Activated CD8-positive, alpha-beta memory T cell treated with anti-CD3 and anti-CD28 coated beads for 36 hours (primary cell): ENCODE results near the gene DIAPH2. TPM values are rescaled to one million over a fixed set of nuclear protein-coding genes. Genes with fewer than 3 reads are reported as not detected.
"Not testable (repeated sequence)": the region's sequence is repeated elsewhere in the genome, so short reads cannot be mapped to it uniquely, and the experiment has no call there.

ENCODE experiments used
- CTCF ChIA-PET: fragments of 350-600 bp; sonication (Branson Sonifier 250); formaldehyde crosslinking; loops from one replicate; lab custom pipeline; 2021; ENCODE audit warnings: antibody characterized with exemption; lab: Charles Lee
- POLR2A ChIA-PET: fragments of 350-600 bp; sonication (Branson Sonifier 250); formaldehyde crosslinking; loops from one replicate; lab custom pipeline; 2021; ENCODE audit warnings: antibody characterized with exemption; lab: Charles Lee
- total RNA-seq, 2 experiments: library from RNA; stranded (reverse); gene quantifications; one replicate each; pipeline ENCODE4 v1.2.3, GENCODE V29; 2021

DIAPH2 gene
- total RNA-seq, 2 experiments from 2014 or later, result 6.1 to 6.6 TPM

DNA sequence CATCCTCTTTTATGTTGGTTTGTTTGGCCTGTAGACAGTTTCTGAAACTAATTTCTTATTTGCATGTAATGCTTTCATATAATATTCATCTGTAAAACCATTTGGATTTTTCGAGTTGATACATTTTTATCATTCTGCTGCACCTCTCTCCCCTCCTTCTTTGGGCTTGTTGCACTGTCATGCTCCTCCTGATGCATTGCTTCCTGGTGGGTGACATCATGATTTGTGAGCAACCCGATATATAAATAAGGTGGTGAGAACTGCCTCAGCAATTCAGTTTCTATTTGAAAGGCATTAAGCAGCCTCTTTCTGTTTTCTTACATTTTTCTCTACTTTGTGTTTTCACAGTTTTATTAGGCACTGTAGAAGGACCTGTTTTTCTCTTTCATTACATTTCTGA is 714.8 kb downstream of the DIAPH2 start:
- ChIA-PET POLR2A (no interaction called here), CTCF (no interaction called here)

DNA sequence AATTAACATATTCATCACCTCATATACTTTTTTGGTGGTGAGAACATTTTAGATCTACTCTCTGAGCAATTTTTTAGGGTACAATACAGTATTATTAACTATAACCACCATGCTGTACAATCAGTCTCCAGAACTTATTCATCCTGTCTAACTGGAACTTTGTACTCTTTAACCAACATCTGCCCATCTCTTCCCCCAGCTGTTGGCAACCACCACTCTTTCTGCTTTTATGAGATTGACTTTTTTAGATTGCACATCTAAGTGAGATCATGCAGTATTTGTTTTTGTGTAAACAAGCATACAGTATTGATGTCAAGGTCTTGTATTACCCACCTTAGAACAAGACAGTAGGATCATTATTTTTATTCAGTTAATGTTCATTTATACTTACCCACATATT is 715.9 kb downstream of the DIAPH2 start:
- POLR2A ChIA-PET, result no interaction called here
- CTCF ChIA-PET, result no interaction called here

DNA sequence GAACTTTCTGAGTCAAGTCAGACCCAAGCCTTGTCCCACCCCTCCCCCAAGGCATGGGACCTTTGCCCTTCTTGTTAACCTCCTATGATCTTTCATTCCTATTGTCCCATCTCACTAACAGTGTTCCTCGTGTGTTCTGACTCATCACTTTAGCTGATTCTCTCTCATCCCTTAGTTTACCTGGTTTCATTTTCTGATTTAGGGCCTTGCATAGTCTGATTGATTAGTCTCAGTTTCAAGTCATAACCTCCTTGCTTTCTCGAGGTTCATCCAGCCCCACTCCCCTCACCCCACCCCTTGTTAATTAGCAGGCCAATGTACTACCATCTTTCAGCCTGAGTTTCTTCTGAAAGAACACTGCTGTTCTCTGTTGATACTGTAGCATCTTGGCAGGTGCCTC is 716.5 kb downstream of the DIAPH2 start:
- CTCF ChIA-PET, result no interaction called here
- POLR2A ChIA-PET, result no interaction called here

DNA sequence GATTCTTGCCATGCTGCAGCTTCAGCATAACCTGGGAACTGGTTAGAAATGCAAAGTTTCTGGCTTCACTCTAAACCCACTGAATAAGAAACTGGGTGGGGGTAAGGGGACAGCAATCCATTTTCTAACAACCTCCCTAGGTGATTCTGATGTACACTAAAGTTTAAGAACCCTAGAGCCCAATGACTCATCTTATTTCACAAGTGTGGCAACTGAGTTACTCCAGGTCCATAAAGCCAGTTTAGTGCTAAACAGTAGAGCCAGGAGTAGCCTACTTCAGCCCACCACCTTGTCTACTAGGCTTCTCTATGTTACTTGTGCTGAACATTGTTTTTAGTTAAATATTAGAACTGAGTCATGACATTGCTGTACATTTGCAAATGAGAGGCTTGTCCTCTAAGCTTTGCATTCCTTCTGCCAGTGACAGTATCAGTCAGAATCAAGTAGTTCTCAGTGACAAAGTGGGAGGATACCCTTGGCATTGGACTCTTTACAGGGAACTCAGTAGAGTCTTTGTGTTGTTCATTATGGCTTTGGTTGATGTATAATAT is 717.0 kb downstream of the DIAPH2 start:
- POLR2A ChIA-PET, result no interaction called here
- CTCF ChIA-PET, result no interaction called here

DNA sequence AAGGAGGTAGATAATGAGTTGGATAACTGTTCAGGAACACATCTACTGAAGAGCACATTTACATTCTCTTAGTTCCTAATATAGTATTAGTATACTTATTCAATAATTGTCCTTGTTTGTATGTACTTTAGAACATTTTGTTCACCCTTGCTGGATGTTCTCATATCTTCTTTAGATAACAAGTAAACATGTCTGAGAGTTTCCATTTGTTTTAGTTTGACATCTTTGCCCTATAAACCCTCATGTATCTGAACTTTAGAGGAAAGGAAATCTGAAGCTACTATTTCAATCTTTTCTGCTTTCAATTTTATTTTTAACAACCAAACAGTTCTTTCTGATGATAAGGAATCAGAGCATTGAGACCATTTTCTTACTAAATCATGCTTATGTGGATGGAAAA is 717.7 kb downstream of the DIAPH2 start:
- CTCF ChIA-PET, result no interaction called here
- POLR2A ChIA-PET, result no interaction called here

DNA sequence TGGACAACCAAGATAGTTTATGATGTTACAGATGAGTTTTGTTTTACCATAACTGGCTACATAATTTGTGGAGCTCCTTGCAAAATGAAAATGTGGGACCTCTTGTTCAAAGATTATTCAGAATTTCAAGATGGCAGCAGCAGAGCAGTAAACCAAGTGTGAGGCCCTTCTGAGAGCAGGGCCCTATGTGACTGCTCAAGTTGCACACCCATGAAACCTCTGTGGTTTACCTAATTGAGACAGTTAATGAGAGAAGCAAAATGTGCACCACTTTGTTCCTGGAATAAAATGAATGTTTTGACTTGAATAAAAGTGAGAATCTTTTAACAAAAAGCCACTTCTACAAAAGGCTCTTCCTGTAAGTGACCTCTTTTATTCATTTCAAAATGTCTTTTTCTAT is 718.3 kb downstream of the DIAPH2 start:
- ChIA-PET CTCF (no interaction called here), POLR2A (no interaction called here)

GRCh38 chrX:97405031-97405660 is 720.5 kb downstream of the DIAPH2 start:
- POLR2A ChIA-PET, result no interaction called here
- CTCF ChIA-PET, result no interaction called here

DNA sequence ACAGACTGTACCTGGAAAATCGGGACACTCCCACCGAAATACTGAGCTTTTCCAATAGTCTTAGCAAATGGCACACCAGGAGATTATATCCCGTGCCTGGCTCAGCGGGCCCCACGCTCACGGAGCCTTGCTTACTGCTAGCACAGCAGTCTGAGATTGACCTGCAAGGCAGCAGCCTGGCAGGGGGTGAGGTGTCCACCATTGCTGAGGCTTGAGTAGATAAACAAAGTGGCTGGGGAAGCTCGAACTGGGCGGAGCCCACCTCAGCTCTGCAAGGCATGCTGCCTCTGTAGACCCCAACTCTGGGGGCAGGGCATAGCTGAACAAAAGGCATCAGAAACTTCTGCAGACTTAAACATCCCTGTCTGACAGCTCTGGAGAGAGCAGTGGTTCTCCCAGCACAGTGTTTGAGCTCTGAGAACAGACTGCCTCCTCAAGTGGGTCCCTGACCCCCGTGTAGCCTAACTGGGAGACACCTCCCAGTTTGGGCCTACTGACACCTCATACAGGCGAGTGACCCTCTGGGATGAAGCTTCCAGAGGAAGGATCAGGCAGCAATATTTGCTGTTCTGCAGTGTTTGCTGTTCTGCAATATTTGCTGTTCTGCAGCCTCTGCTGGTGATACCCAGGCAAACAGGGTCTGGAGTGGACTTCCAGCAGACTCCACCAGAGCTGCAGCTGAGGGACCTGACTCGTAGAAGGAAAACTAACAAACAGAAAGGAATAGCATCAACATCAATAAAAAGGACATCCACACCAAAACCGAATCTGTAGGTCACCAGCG is 725.2 kb downstream of the DIAPH2 start:
- POLR2A ChIA-PET, CTCF ChIA-PET: not testable (repeated sequence)

- POLR2A ChIA-PET, result no interaction called here
- CTCF ChIA-PET, result no interaction called here
These were observed 731.8 kb downstream of the DIAPH2 start for GRCh38 chrX:97416461-97416860.

GRCh38 chrX:97429101-97429500 is 744.5 kb downstream of the DIAPH2 start:
- ChIA-PET CTCF (no interaction called here), POLR2A (no interaction called here)

DNA sequence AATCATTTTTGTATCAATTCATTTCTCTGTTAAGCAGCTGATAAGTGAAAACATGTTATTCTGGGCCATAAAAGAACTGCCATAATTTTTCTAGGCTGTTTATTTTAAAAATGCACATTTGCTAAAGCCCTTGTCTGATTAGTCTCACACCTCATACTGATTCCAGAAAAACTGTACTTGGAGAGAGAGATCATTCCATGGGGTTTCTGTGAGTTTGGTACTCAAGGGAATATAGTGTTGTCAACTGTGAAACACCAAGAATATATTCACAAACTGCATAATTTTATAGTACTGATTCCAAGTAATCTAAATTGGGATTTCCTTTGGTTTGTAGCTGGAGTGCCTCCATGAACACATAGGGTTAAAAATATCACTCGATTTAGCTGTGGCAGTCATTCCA is 746.6 kb downstream of the DIAPH2 start:
- POLR2A ChIA-PET, result no interaction called here
- CTCF ChIA-PET, result interaction anchor here (0.5 kb wide), 1 partner anchor 32 kb away, joined by 3 read pairs; no protein-coding TSS in a partner anchor

- CTCF ChIA-PET, result no interaction called here
- POLR2A ChIA-PET, result no interaction called here
These were observed 761.7 kb downstream of the DIAPH2 start for GRCh38 chrX:97446298-97446882.

- POLR2A ChIA-PET, result no interaction called here
- CTCF ChIA-PET, result no interaction called here
These were observed 762.7 kb downstream of the DIAPH2 start for GRCh38 chrX:97447306-97447705.

DNA sequence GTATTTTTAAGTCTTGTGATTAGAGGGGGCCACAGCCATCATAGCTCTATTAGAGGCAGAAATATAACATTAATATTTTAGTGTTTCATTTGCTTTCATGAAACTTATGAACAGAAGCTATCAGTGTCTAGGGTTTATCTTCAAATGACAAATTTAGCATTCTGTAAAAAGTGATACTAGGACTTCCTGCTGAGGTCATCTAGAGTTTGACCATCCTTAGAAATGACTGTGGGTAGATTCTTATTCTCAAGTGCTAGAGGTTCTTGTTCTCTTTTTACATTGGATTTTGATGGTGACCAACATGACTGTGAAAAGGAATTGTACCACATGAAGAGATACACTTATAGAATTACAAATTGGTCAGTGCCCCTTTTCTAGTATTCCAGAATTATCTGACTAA is 767.6 kb downstream of the DIAPH2 start:
- POLR2A ChIA-PET, result no interaction called here
- CTCF ChIA-PET, result no interaction called here

- CTCF ChIA-PET, result interaction anchor here (0.6 kb wide), 1 partner anchor 164 kb away, joined by 9 read pairs; no protein-coding TSS in a partner anchor
- POLR2A ChIA-PET, result no interaction called here
These were observed 777.1 kb downstream of the DIAPH2 start for GRCh38 chrX:97461763-97462162.

GRCh38 chrX:97471071-97471470 is 786.4 kb downstream of the DIAPH2 start:
- ChIA-PET CTCF (no interaction called here), POLR2A (no interaction called here)

DNA sequence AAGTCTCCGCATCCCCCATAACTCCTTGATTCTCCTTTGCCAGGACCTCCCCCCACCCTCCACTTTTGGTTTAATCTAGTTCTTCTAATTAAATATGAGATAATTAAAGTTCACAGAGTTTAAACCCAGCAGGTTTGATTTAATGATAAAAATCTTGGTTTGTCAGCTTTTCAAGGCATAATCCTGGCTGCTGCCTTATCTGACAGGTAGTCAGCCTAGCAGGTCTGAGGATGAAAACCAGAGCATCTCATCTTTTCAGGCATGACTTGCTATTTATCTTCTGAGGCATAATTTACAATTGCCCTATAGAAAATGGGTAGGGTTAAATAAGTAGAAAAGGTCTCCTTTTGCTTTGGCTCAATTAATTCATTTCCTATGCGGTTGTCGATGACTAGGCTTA is 790.3 kb downstream of the DIAPH2 start:
- POLR2A ChIA-PET, result no interaction called here
- CTCF ChIA-PET, result no interaction called here

GRCh38 chrX:97479106-97479890 is 794.7 kb downstream of the DIAPH2 start:
- CTCF ChIA-PET, result no interaction called here
- POLR2A ChIA-PET, result no interaction called here

DNA sequence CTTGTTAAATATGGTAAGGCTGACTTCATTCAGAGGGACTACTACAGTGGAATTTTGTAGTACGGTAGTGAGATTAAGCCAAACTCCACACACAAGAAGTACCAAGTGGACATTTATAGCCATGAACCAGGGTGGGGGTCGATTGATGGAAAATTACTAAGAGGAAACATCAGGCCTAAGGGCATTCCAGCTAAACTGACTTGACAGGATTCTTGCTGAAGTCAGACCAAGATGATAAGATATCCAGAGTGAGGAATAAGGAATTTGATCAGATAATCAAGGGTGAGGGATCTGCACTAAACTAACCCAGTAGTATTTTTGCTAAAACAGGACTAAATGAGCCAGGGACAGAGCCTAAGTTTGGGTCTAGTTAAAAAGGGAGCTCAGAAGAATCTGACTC is 796.6 kb downstream of the DIAPH2 start:
- ChIA-PET POLR2A (no interaction called here), CTCF (no interaction called here)
